GM12872 (cell line): ENCODE data around the gene FARS2.

Source experiments
- TF ChIP-seq, protein P1 (sequence below): IDR thresholded peaks from 3 replicates; pipeline ENCODE4 v1.5.1; 2011; ENCODE audit warnings: low read depth, mild to moderate bottlenecking, low read length, moderate library complexity; ENCODE audit not compliant: insufficient read depth

Gene FARS2

DNA sequence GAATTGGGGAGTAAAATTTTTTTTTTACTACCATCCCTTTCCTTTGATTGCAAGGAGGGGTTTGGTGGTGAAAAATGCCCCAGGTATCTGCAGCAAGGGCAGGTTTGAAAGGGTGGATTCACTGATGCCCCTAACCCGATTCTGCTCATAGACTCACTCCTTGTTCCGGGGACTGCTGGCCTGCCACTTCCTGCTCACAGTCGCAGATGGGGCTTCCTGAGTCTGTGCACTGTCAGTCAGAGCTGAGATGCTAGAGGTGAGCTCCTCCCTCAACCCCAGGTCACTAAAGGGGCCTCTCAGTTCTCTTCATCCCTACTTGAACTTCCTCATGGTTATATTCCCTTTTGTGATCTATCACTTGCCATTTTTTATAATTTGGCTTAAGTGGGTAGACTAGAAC lies 357.9 kb downstream of the FARS2 start:
- TF ChIP-seq, protein P1, sequence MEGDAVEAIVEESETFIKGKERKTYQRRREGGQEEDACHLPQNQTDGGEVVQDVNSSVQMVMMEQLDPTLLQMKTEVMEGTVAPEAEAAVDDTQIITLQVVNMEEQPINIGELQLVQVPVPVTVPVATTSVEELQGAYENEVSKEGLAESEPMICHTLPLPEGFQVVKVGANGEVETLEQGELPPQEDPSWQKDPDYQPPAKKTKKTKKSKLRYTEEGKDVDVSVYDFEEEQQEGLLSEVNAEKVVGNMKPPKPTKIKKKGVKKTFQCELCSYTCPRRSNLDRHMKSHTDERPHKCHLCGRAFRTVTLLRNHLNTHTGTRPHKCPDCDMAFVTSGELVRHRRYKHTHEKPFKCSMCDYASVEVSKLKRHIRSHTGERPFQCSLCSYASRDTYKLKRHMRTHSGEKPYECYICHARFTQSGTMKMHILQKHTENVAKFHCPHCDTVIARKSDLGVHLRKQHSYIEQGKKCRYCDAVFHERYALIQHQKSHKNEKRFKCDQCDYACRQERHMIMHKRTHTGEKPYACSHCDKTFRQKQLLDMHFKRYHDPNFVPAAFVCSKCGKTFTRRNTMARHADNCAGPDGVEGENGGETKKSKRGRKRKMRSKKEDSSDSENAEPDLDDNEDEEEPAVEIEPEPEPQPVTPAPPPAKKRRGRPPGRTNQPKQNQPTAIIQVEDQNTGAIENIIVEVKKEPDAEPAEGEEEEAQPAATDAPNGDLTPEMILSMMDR: no peak

DNA sequence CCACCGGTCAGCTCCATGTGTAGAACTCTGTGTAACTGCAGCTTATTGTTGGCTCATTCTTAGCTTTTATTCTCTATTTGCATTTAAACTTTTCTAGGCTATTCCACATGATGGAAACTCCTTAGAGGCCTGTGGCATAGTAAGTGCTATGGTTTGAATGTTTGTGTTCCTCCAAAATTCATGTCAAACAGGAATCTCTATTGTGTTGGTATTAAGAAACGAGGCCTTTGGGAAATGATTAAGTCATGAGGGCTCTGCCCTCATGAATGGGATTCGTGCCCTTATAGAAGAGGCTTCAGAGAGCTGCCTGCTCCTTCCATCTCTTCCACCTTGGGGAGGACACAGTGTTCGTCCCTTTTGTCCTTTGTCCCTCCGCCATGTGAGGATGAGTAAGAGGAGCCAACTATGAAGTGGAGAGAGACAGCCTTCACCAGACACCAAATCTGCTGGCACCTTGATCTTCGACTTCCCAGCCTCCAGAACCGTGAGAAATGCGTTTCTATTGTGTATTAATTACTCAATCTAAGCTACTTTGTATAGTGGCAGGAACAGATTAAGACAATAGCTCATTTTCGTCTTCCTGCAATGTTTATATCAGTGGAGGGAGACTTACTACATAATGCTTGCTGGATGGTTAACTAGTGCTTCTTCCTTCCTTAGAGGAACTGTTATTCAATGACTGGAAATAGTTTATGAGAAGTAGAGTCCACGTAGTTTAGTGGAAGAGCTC lies 361.1 kb downstream of the FARS2 start:
- TF ChIP-seq, protein P1: no peak

DNA sequence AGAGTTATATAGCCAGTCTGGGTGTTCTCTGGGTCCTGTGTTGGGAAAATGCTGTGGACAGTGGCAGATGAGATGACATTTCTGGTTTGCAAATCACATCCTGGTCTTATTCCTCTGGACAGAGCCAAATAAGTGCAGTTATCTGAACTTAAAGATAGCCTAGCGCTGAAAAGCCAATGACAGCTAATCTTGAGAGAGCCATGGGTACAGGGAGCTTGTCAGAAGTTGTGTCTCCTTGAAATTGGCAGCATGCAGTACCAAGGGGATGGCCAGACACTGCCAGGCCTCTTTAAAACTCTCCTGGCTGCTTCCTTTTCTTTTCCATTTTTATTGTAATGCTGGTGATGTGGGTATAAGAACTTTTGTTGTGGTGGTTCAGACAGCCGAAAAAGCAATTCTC lies 362.5 kb downstream of the FARS2 start:
- TF ChIP-seq, protein P1: no peak

DNA sequence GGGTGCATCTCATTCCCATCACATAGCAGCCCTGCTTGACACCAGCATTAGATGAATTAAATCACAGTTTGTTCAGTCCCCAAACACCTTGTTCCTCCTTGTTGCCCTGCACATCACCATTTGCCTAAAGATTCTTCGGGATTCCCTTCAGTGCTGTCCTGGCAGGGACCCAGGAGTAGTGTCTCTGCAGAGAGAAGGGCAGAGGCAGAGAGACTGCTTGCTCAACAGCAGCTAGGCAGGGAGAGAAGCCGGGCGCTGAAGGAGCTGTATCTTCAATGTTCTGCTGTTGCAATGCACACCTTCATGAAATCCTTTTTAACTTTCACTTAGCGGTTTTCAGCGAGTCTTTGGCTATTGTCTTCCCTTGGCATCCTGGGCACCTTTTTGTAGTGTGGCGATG lies 362.9 kb downstream of the FARS2 start:
- TF ChIP-seq, protein P1: no peak

DNA sequence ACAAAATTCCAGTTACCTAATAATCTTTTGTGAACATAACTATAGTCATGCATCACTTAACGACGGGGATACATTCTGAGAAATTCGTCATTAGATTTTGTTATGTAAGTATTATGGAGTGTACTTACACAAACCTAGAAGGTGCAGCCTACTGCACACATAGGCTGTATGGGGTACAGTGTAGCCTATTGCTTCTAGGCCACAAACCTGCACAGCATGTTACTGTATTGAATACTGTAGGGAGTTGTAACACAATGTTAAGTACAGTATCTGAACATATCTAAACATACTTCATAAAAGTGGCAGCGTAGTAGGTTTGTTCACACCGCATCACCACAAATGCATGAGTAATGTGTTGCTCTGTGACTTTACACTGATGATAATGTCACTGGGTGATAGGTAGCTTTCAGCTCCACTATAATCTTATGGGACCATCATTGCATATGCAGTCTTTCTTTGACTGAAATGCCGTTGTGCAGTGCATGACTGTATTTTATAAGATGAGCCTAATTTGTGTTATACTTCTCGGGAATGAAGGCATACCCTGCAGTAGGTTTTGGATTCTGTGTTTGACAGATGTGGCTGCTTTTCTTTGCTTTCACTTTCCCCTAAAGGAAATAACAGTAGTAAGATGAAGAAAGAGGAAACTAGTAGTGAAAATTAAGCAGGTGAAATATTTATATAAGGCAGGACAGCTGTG lies 365.6 kb downstream of the FARS2 start:
- TF ChIP-seq, protein P1: no peak

DNA sequence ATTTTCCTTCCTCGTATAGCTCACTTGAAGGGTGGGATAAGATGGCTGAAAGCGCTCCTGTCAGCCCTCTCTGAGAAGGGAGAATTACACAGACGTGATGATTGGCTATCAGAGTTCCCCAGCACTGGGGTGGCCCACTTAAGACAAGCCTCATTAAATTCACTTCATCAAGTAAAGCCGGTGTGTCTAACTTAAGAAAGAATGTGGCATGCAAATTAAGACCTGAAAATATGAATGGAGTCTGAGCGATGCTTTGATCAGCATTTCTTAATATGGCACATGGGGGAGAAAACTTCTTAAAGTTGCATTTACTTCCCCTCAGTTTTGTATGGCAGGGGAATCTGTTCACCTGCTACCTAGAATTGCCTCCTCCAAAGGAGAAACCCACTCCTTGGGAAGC lies 369.3 kb downstream of the FARS2 start:
- TF ChIP-seq, protein P1: no peak

DNA sequence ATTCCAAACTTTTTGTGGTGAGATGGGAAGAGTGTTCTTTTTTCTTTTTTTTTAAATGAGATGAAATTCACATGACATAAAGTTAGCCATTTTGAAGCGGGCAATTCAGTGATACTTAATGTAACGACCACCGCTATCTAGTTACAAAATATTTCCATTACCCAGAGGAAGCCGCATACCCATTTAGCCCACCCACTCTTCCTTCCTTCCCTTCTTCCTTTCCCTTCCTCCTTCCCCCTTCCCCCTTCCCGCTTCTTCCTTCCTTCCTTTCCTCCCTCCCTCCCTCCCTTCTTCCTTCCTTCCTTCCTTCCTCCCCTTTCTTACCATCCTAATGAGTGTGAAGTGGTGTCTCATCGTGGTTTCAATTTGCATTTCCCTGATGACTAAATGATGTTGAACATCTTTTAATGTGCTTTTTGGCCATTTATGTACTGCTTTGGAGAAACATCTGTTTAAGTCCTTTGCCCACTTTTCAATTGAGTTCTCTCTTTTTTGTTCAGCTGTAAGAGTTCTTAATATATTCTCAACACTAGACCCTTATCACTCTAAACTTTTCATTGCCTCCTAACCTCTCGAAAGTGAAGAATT lies 371.1 kb downstream of the FARS2 start:
- TF ChIP-seq, protein P1: no peak
